NCI-H2107 treated with DMSO at 0.1 percent for 48 hours (cell line): Measurements from ENCODE around the gene GTPBP1.

ENCODE experiments used
- DNase-seq: peaks from one replicate; lab custom pipeline; 2025; ENCODE audit not compliant: unreplicated experiment; lab: John Stamatoyannopoulos, UW

GTPBP1 gene

DNA sequence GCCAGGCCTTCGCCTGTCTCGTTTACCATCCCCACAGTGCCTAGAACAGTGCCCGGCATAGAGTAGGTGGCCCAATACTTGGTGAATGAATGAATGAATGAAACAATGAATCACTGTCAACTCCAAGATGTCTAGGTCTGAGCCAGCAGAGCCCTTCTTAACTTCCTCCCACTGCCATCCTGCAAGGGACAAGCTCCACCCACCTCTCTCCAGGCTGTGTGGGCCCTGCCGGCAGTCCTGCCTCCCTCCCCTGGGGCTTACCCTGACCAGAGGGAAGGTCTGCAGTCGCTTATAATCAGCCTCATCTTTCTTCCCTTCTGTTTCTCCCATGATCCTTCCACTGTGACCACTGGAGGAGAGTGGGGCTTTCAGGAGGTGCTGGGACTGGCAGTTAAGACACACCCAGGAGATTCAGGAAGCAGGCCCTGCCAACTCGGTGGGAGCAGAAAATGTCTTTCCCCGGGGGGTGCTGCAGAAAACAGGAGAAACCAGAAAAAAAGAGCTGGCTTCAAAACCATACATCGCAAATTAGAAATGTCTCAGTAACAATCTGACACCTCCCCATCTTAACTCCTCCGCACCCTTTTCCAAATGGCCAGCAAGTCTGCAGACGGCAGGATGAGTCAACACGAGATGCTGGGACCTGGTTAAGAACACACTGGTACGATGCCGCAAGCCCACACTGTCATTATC, 76.8 kb downstream of the GTPBP1 start:
- no peak for DNase-seq
